Peyer's patch (tissue), 4 donors: Measurements from ENCODE around the gene H2AZ2. TPM values are rescaled to one million over a fixed set of nuclear protein-coding genes. Genes with fewer than 3 reads are reported as not detected.
"Not testable (repeated sequence)": the region's sequence is repeated elsewhere in the genome, so short reads cannot be mapped to it uniquely, and the experiment has no call there.

Experiments
- DNase-seq, 3 donors: peaks; one replicate each; pipeline ENCODE4 v3.0.0-alpha.2; 2017 to 2019
- H3K27ac ChIP-seq, 4 donors: fragments of 200-600 bp; sonication (generic); one replicate each; pipeline ENCODE4 v1.5.1; 2016 to 2019
- H3K27me3 ChIP-seq, 2 donors: fragments of 200-600 bp; sonication (generic); one replicate each; pipeline ENCODE4 v1.5.1; 2019
- H3K36me3 ChIP-seq, 3 donors: fragments of 200-600 bp; sonication (generic); one replicate each; pipeline ENCODE4 v1.5.1; 2016 to 2019
- H3K4me1 ChIP-seq, 4 donors: fragments of 200-600 bp; sonication (generic); one replicate each; pipeline ENCODE4 v1.5.1; 2016 to 2019
- H3K4me3 ChIP-seq, 4 donors: fragments of 200-600 bp; sonication (generic); 1 replicate in 3 of 4; 2 replicates in 1 of 4; pipeline ENCODE4 v1.5.1; 2016 to 2019; ENCODE audit warnings: mild to moderate bottlenecking in 1 of 4
- H3K9me3 ChIP-seq, 4 donors: fragments of 200-600 bp; sonication (generic); one replicate each; pipeline ENCODE4 v1.5.1; 2016 to 2019; ENCODE audit warnings: mild to moderate bottlenecking in 1 of 4
- CTCF ChIP-seq, 6 experiments: fragments of 450-650 bp in 4 of 6; fragments of 200-600 bp in 2 of 6; sonication (generic) in 1 of 6; IDR thresholded peaks; one replicate each; pipeline ENCODE4 v1.5.1; 2017 to 2019; ENCODE audit warnings: antibody characterized with exemption in 6 of 6, mild to moderate bottlenecking in 3 of 6, moderate library complexity in 1 of 6
- POLR2A ChIP-seq, 2 donors: fragments of 450-650 bp; IDR thresholded peaks; one replicate each; pipeline ENCODE4 v1.5.1; 2017; ENCODE audit warnings: antibody characterized with exemption in 2 of 2, mild to moderate bottlenecking in 2 of 2, moderate library complexity in 2 of 2
- total RNA-seq, 4 donors: library from RNA; depleted of rRNA; stranded (reverse); fragments of >200 nt; gene quantifications; one replicate each; pipeline ENCODE4 v1.1.0, GENCODE V29; 2016

The H2AZ2 gene
- total RNA-seq, 4 donors from 2014 or later = 67.7 to 83.2 (median 74.3) TPM

GRCh38 chr7:44789990-44790389 is 57.9 kb downstream of the H2AZ2 start:
- Histone ChIP-seq H3K36me3 (no peaks in the 10 kb centered on the region), H3K4me1 (no peaks in the 10 kb centered on the region), H3K27me3 (no peaks in the 10 kb centered on the region), H3K27ac (no peak overlapping the region), H3K4me3 (no peak overlapping the region), H3K9me3 (no peaks in the 10 kb centered on the region)
- DNase-seq = no peak
- TF ChIP-seq CTCF (IDR thresholded peaks at IDR 0.05) = no peak
- no peak for TF ChIP-seq POLR2A (IDR thresholded peaks at IDR 0.05)

GRCh38 chr7:44787762-44788161 is 60.1 kb downstream of the H2AZ2 start:
- TF ChIP-seq CTCF (IDR thresholded peaks at IDR 0.05) = no peak
- no peak for TF ChIP-seq POLR2A (IDR thresholded peaks at IDR 0.05)
- no peak overlapping the region for H3K4me3 ChIP-seq
- no peak overlapping the region for H3K27ac ChIP-seq
- no peaks in the 10 kb centered on the region for H3K9me3 ChIP-seq
- H3K4me1 ChIP-seq = no peaks in the 10 kb centered on the region
- no peaks in the 10 kb centered on the region for H3K36me3 ChIP-seq
- H3K27me3 ChIP-seq = no peaks in the 10 kb centered on the region
- DNase-seq = no peak

GRCh38 chr7:44787041-44787440 is 60.8 kb downstream of the H2AZ2 start:
- TF ChIP-seq POLR2A (IDR thresholded peaks at IDR 0.05) (no peak), CTCF (IDR thresholded peaks at IDR 0.05) (no peak)
- H3K36me3 ChIP-seq = no peaks in the 10 kb centered on the region
- no peak for DNase-seq
- no peaks in the 10 kb centered on the region for H3K9me3 ChIP-seq
- no peaks in the 10 kb centered on the region for H3K4me1 ChIP-seq
- no peak overlapping the region for H3K27ac ChIP-seq
- no peaks in the 10 kb centered on the region for H3K27me3 ChIP-seq
- H3K4me3 ChIP-seq = no peak overlapping the region

- DNase-seq, H3K4me3 ChIP-seq, H3K4me1 ChIP-seq, H3K36me3 ChIP-seq, H3K27ac ChIP-seq, H3K27me3 ChIP-seq, H3K9me3 ChIP-seq: not testable (repeated sequence)
Measured at GRCh38 chr7:44785218-44785617, 62.7 kb downstream of the H2AZ2 start.

GRCh38 chr7:44784364-44784763 is 63.5 kb downstream of the H2AZ2 start:
- H3K9me3 ChIP-seq = no peaks in the 10 kb centered on the region
- no peak for DNase-seq
- no peak overlapping the region for H3K4me3 ChIP-seq
- no peaks in the 10 kb centered on the region for H3K27me3 ChIP-seq
- no peak overlapping the region for H3K27ac ChIP-seq
- H3K36me3 ChIP-seq = no peaks in the 10 kb centered on the region
- no peaks in the 10 kb centered on the region for H3K4me1 ChIP-seq
- TF ChIP-seq POLR2A (IDR thresholded peaks at IDR 0.05) (no peak), CTCF (IDR thresholded peaks at IDR 0.05) (no peak)

GRCh38 chr7:44783407-44783806 is 64.5 kb downstream of the H2AZ2 start:
- Histone ChIP-seq H3K4me1 (no peaks in the 10 kb centered on the region), H3K9me3 (no peaks in the 10 kb centered on the region), H3K36me3 (no peaks in the 10 kb centered on the region), H3K4me3 (no peak overlapping the region), H3K27me3 (no peaks in the 10 kb centered on the region), H3K27ac (no peak overlapping the region)
- no peak for DNase-seq
- no peak for TF ChIP-seq POLR2A (IDR thresholded peaks at IDR 0.05)
- no peak for TF ChIP-seq CTCF (IDR thresholded peaks at IDR 0.05)
